Small intestine (tissue), 7 donors: ENCODE results near the gene KRTAP4-8. TPM values are rescaled to one million over a fixed set of nuclear protein-coding genes. Genes with fewer than 3 reads are reported as not detected.

ENCODE experiments used
- DNase-seq, 2 donors: peaks; one replicate each; pipeline versions ENCODE4 v3.0.0 to v3.0.0-alpha.2; 2013
- FAIRE-seq: peaks from 2 replicates; lab custom pipeline; 2012; peaks lifted over from hg19 to GRCh38; lab: Jason Lieb, UNC
- H3K27ac ChIP-seq, 3 donors: one replicate each; pipeline ENCODE4 v1.5.1; 2013; ENCODE audit warnings: low read length in 2 of 3, mild to moderate bottlenecking in 2 of 3, control low read depth in 1 of 3, inconsistent platforms in 1 of 3, low read depth in 1 of 3, moderate library complexity in 1 of 3
- H3K27me3 ChIP-seq, 3 donors: one replicate each; pipeline ENCODE4 v1.6.1; 2013; ENCODE audit warnings: low read length in 3 of 3, inconsistent platforms in 1 of 3; ENCODE audit not compliant: control insufficient read depth in 3 of 3, insufficient read depth in 3 of 3
- H3K36me3 ChIP-seq, 3 donors: one replicate each; pipeline ENCODE4 v1.6.1; 2013; ENCODE audit warnings: low read length in 3 of 3, inconsistent platforms in 1 of 3, low read depth in 1 of 3, mild to moderate bottlenecking in 1 of 3, moderate library complexity in 1 of 3; ENCODE audit not compliant: control insufficient read depth in 3 of 3, insufficient read depth in 2 of 3
- H3K4me1 ChIP-seq, 3 donors: one replicate each; pipeline ENCODE4 v1.6.1; 2013; ENCODE audit warnings: low read length in 2 of 3, inconsistent platforms in 1 of 3, low read depth in 1 of 3, mild to moderate bottlenecking in 1 of 3, moderate library complexity in 1 of 3; ENCODE audit not compliant: control insufficient read depth in 3 of 3, insufficient read depth in 2 of 3
- H3K4me3 ChIP-seq, 3 donors: one replicate each; pipeline ENCODE4 v1.5.1; 2013; ENCODE audit warnings: low read length in 3 of 3, control low read depth in 1 of 3, inconsistent platforms in 1 of 3, low read depth in 1 of 3, mild to moderate bottlenecking in 1 of 3, moderate library complexity in 1 of 3
- H3K9me3 ChIP-seq, 2 donors: one replicate each; pipeline ENCODE4 v1.6.1; 2013; ENCODE audit warnings: low read depth in 1 of 2, low read length in 1 of 2; ENCODE audit not compliant: control insufficient read depth in 2 of 2, insufficient read depth in 1 of 2
- WGBS, 3 donors: extraction: QIAGEN DNeasy Blood & Tissue Kit; methylation state at CpG; one replicate each; pipeline ENCODE4 v1.1.7; 2013; 5-methylcytosine and 5-hydroxymethylcytosine counted together
- polyA plus RNA-seq, 4 donors: library from polyadenylated mRNA; stranded (reverse) in 3 of 4; unstranded in 1 of 4; fragments of 200-250 nt in 3 of 4; fragments of 120-200 nt in 1 of 4; gene quantifications; one replicate each; pipeline versions ENCODE4 v1.2.1 to v1.2.3, GENCODE V29; 2013
- donor health status: healthy with polysubstance abuse.
- donor health status: control.
- donor health status: control.
- donor health status: Bipolar disorder and iron deficiency.
- donor health status: healthy.

The KRTAP4-8 gene
- polyA plus RNA-seq, 4 donors: not detected

- Histone ChIP-seq H3K27me3 (peaks cover 0 to 4% (median 3%) of the 10 kb centered on the region in 3 donors), H3K9me3 (no peaks in the 10 kb centered on the region), H3K4me3 (no peak overlapping the region), H3K4me1 (no peaks in the 10 kb centered on the region), H3K27ac (no peak overlapping the region), H3K36me3 (no peaks in the 10 kb centered on the region)
- 86 to 89% (median 87%) methylated on average over 4 of the region's 4 CpGs for WGBS, 3 donors
- no peak for FAIRE-seq
- DNase-seq: no peak
These were observed 43.9 kb downstream of the KRTAP4-8 start for GRCh38 chr17:41054025-41054424.

- H3K4me3 ChIP-seq: no peak overlapping the region
- no peak overlapping the region for H3K27ac ChIP-seq
- FAIRE-seq (no peak), DNase-seq (no peak)
- no peaks in the 10 kb centered on the region for H3K9me3 ChIP-seq
- H3K4me1 ChIP-seq: no peaks in the 10 kb centered on the region
- H3K36me3 ChIP-seq: no peaks in the 10 kb centered on the region
- peaks cover 0 to 8% (median 7%) of the 10 kb centered on the region in 3 donors for H3K27me3 ChIP-seq
These were observed 45.4 kb downstream of the KRTAP4-8 start for GRCh38 chr17:41052566-41052965.

GRCh38 chr17:41049110-41049509 lies 48.8 kb downstream of the KRTAP4-8 start:
- H3K36me3 ChIP-seq: no peaks in the 10 kb centered on the region
- WGBS, 3 donors: 40 to 59% (median 49%) methylated on average over 2 of the region's 2 CpGs
- H3K9me3 ChIP-seq: no peaks in the 10 kb centered on the region
- no peak for FAIRE-seq
- DNase-seq: no peak
- H3K4me1 ChIP-seq: no peaks in the 10 kb centered on the region
- no peak overlapping the region for H3K4me3 ChIP-seq
- H3K27me3 ChIP-seq: peaks cover 0 to 10% (median 9%) of the 10 kb centered on the region in 3 donors
- no peak overlapping the region for H3K27ac ChIP-seq

- 58 to 61% (median 59%) methylated on average over 7 of the region's 7 CpGs for WGBS, 3 donors
These were observed 49.5 kb downstream of the KRTAP4-8 start for GRCh38 chr17:41048441-41048840.

More at GRCh38 chr17:41048441-41048840, 49.5 kb downstream of the KRTAP4-8 start:
- Histone ChIP-seq H3K36me3 (no peaks in the 10 kb centered on the region), H3K9me3 (no peaks in the 10 kb centered on the region), H3K27ac (no peak overlapping the region), H3K4me3 (no peak overlapping the region), H3K27me3 (peaks cover 0 to 10% (median 9%) of the 10 kb centered on the region in 3 donors), H3K4me1 (no peaks in the 10 kb centered on the region)
- no peak for FAIRE-seq
- no peak for DNase-seq

Other genes starting within 250 kb of the KRTAP4-8 start
- gene KRT12, start 230.9 kb downstream of the KRTAP4-8 start, polyA plus RNA-seq: 1 to 10 TPM in 2 of 4 donors, under 1 TPM in 2; 0.28 to 9.2 (median 3.1) TPM
- 1,000 to 10,000 TPM in 1 of 4 donors, 100 to 1,000 TPM in 2, 10 to 100 TPM in 1; 66.8 to 1,534 (median 545) TPM for gene KRT20, start 212.9 kb downstream of the KRTAP4-8 start, polyA plus RNA-seq
- gene KRT23, start 160.5 kb downstream of the KRTAP4-8 start, polyA plus RNA-seq: under 1 TPM in 2 of 4 donors, not detected in 2; 0.66 to 0.82 TPM
- under 1 TPM in 2 of 4 donors, not detected in 2; 0.03 to 0.04 TPM for gene KRT39, start 131.2 kb downstream of the KRTAP4-8 start, polyA plus RNA-seq
- gene KRT40, start 113.8 kb downstream of the KRTAP4-8 start, polyA plus RNA-seq: under 1 TPM in 3 of 4 donors, not detected in 1; 0.10 to 0.45 (median 0.12) TPM
- not detected for gene KRTAP3-3, start 104.0 kb downstream of the KRTAP4-8 start, polyA plus RNA-seq
- not detected for gene KRTAP3-2, start 98.2 kb downstream of the KRTAP4-8 start, polyA plus RNA-seq
- gene KRTAP3-1, start 89.0 kb downstream of the KRTAP4-8 start, polyA plus RNA-seq: not detected
- under 1 TPM in 1 of 4 donors, not detected in 3; 0.04 TPM for gene KRTAP1-5, start 70.9 kb downstream of the KRTAP4-8 start, polyA plus RNA-seq
- not detected for gene KRTAP1-4, start 67.9 kb downstream of the KRTAP4-8 start, polyA plus RNA-seq
- gene KRTAP1-3, start 63.3 kb downstream of the KRTAP4-8 start, polyA plus RNA-seq: not detected
- not detected for gene KRTAP1-1, start 56.7 kb downstream of the KRTAP4-8 start, polyA plus RNA-seq
- gene KRTAP2-1, start 50.8 kb downstream of the KRTAP4-8 start, polyA plus RNA-seq: not detected
- not detected for gene KRTAP2-2, start 42.9 kb downstream of the KRTAP4-8 start, polyA plus RNA-seq
- gene KRTAP2-3, start 38.0 kb downstream of the KRTAP4-8 start, polyA plus RNA-seq: not detected
- gene KRTAP2-4, start 32.3 kb downstream of the KRTAP4-8 start, polyA plus RNA-seq: not detected
- gene KRTAP4-7, start 14.0 kb downstream of the KRTAP4-8 start, polyA plus RNA-seq: not detected
- gene KRTAP4-16, start 4.1 kb upstream of the KRTAP4-8 start, polyA plus RNA-seq: not detected
- gene KRTAP4-9, start 7.2 kb upstream of the KRTAP4-8 start, polyA plus RNA-seq: not detected
- not detected for gene KRTAP4-11, start 20.2 kb upstream of the KRTAP4-8 start, polyA plus RNA-seq
- not detected for gene KRTAP4-12, start 26.0 kb upstream of the KRTAP4-8 start, polyA plus RNA-seq
- gene KRTAP4-6, start 42.4 kb upstream of the KRTAP4-8 start, polyA plus RNA-seq: not detected
- gene KRTAP4-5, start 51.7 kb upstream of the KRTAP4-8 start, polyA plus RNA-seq: not detected
- gene KRTAP4-4, start 62.6 kb upstream of the KRTAP4-8 start, polyA plus RNA-seq: not detected
- not detected for gene KRTAP4-3, start 70.1 kb upstream of the KRTAP4-8 start, polyA plus RNA-seq
- gene KRTAP4-2, start 80.1 kb upstream of the KRTAP4-8 start, polyA plus RNA-seq: not detected
- gene KRTAP4-1, start 86.8 kb upstream of the KRTAP4-8 start, polyA plus RNA-seq: not detected
- not detected for gene KRTAP9-1, start 91.7 kb upstream of the KRTAP4-8 start, polyA plus RNA-seq
- gene KRTAP9-2, start 128.5 kb upstream of the KRTAP4-8 start, polyA plus RNA-seq: not detected
- gene KRTAP9-3, start 134.3 kb upstream of the KRTAP4-8 start, polyA plus RNA-seq: not detected
- not detected for gene KRTAP9-8, start 139.9 kb upstream of the KRTAP4-8 start, polyA plus RNA-seq
- gene KRTAP9-4, start 151.5 kb upstream of the KRTAP4-8 start, polyA plus RNA-seq: not detected
- gene KRTAP9-9, start 157.2 kb upstream of the KRTAP4-8 start, polyA plus RNA-seq: not detected
- gene KRTAP9-6, start 167.2 kb upstream of the KRTAP4-8 start, polyA plus RNA-seq: not detected
- gene KRTAP9-7, start 177.6 kb upstream of the KRTAP4-8 start, polyA plus RNA-seq: not detected
- gene KRTAP29-1, start 204.7 kb upstream of the KRTAP4-8 start, polyA plus RNA-seq: not detected
- not detected for gene KRTAP16-1, start 211.2 kb upstream of the KRTAP4-8 start, polyA plus RNA-seq
- gene KRTAP17-1, start 217.6 kb upstream of the KRTAP4-8 start, polyA plus RNA-seq: not detected